ENCODE data around the gene BUD23.
"Not testable (repeated sequence)": the region's sequence is repeated elsewhere in the genome, so short reads cannot be mapped to it uniquely, and the experiment has no call there.

The BUD23 gene

GRCh38 chr7:73722182-73722581 lies 38.8 kb downstream of the BUD23 start:
- not testable (repeated sequence) for DNase-seq

DNA sequence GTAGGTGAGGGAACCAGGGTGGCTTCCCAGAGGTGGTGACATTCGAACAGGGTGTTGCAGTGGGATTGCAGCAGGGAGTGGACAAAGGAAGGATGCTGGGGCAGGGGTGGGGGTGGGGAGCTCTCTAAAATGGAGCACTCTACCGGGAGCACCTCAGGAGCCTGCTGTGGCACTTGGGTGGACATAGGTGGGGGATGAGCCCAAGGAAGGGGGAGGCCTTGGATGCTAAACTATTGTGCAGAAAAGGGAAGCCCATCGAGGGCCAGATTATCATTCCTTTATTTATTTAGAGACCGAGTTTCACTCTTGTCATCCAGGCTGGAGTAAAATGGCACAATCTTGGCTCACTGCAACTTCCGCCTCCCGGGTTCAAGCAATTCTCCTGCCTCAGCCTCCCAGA lies 39.4 kb downstream of the BUD23 start:
- no peak for DNase-seq

DNA sequence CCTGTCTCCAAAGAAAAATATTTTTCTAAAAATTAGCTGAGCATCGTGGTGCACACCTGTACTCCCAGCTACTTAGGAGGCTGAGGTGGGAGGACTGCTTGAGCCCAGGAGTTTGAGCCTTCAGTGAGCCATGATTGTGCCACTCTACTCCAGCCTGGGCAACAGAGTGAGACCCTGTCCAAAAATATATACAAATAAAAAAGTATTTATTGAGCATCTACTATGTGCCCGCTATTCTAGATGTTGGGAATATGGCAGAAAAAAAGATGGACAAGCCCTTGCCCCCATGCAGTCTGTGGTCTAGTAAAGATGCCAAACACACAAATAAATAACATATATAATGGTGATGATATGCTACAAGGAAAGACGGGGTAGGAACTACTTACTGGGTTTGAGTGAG lies 40.4 kb downstream of the BUD23 start:
- DNase-seq, result no peak

GRCh38 chr7:73726083-73726466 lies 42.7 kb downstream of the BUD23 start:
- DNase-seq, result no peak

GRCh38 chr7:73727952-73728351 lies 44.6 kb downstream of the BUD23 start:
- no peak for DNase-seq

DNA sequence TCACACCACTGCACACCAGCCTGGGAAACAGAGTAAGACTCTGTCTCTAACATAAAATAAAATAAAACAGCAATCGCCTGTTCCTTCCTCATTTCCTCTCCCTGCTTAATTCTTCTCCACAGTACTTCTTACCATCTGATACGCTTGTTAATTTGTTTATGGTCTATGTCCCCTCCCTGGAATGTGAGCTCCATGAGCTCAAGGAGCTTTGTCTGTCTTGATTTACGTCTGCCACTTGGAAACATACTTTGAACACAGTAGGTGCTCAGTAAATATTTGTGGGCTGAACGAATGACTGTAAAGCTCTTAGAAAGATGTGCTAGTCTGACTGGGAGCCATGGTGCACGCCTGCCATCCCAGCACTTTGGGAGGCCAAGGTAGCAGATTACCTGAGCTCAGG lies 45.2 kb downstream of the BUD23 start:
- no peak for DNase-seq

GRCh38 chr7:73730485-73730884 lies 47.1 kb downstream of the BUD23 start:
- no peak for DNase-seq

- DNase-seq, result no peak
These were observed 49.0 kb downstream of the BUD23 start for GRCh38 chr7:73732397-73732796.

DNA sequence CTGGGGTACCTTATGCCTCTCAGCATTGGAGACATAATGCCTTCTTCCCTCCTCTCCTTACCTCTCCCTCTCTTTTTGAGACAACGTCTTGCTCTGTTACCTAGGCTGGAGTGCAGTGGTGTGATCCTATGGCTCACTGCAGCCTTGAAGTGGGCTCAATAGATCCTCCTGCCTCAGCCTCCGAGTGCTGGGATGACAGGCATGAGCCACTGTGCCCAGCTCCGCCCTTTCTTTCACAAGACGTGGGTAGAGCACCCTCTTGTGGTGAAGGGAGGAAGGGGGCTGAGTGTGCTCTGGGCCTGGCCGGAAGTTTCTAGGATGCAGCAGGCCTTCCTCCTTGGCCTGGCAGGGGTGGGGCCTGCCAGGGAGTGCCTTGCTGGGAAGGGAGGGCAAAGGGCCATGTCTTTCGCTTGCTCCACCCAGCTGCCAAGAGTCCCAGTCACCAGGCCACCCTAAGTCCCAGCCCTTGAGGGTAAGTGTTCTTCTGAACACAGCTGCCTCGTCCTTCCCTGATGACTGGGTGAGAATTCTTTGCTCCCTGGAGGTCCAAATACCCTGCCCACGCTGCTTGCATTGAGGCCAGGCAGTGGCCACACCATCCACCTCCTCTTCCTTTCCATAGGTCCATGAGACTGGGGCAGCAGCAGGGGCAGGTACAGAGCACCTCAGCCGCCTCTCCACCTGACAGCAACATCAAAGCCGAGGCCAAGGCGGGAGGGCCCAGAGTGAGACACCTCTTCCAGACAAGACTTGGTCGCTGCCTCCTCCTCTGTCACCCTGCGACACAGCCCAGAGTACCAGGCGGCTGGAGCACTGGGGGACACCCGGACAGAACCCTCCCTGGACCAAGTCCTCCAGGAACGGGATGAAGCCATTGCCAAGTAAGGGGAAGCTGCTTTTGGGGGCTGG lies 51.5 kb downstream of the BUD23 start:
- DNase-seq, result peak; percentile 69

DNA sequence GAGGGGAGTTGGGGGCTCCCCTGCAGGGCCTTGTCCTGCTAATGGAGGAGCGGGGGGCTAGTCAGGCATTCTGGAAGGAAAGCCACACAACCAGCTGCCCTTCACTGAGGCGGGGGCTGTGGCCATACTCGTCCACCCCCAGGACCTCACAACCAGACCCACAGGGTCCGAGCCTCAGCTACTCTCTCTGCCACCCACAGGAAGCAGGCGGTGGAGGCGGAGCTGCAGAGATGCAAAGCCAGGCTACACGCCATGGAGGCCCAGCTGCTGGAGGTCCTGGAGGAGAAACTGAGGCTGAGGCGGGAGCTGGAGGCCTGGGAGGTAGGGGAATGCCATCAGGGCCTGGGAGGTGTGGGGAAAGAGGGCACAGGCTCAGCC lies 52.1 kb downstream of the BUD23 start:
- DNase-seq, result no peak

GRCh38 chr7:73736885-73737284 lies 53.5 kb downstream of the BUD23 start:
- no peak for DNase-seq

DNA sequence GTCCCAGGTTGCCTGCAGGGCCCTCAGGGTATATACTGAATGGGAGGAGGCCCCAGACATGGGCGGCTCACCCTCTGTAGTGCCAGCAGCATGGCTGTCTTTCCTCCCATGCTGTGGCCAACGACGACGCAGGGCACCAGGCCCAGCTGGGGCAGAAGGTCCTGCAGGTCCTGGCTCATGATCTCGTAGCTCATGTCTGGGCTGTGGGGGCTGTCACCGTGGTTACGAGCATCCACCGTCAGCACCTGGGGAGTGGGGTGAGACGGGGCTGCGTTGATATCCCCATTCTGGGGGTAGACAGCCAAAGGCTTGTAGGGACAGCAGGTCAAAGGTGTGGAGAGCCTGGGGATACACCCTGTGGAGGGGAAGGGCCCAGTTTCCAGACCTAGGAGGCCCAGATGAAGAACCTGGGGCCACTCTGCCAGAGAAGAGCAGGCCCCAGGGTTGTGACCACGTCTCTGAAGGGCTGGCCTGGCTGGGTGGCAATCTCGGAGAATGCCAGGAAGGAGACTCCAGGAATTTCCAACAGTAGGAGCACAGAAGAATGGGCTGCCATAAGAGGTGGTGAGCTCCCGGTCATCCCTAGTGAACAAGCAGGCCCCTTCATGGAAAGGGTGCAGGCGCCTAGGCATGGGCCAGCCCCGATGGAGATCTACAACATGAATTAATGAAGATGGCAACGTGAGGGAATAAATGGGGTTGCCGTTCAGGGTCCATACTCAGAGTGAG lies 54.3 kb downstream of the BUD23 start:
- no peak for DNase-seq

GRCh38 chr7:73738220-73738611 lies 54.8 kb downstream of the BUD23 start:
- no peak for DNase-seq

GRCh38 chr7:73738612-73739386 lies 55.4 kb downstream of the BUD23 start, which contains the start of gene ABHD11:
TSS of gene ABHD11 (minus strand) at chr7:73738802. CDS start at chr7:73738770, 32 bp downstream.
- DNase-seq, result peak; percentile 97

- no peak for DNase-seq
These were observed 56.0 kb downstream of the BUD23 start for GRCh38 chr7:73739387-73739767.

- no peak for DNase-seq
These were observed 56.8 kb downstream of the BUD23 start for GRCh38 chr7:73740212-73740611.

DNA sequence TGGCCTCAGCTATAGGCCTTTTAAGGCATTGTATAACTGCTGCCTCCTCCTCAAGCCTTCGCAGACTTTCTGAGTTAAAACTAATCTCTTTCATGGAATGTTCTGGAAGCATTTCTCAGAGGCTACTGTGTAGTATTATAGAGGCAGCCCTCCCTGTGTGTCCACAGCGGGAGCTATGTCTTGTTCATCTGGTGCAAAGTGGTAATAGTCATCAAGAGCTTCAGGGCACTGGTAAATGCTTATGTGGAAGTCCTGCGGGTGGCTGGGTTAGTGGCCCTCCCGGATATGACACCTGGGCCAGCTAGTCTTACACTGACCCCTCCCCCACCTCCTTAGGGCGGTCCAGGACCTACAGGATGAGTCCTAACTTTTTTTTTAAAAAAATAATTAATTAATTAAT lies 57.4 kb downstream of the BUD23 start:
- DNase-seq, result no peak

DNA sequence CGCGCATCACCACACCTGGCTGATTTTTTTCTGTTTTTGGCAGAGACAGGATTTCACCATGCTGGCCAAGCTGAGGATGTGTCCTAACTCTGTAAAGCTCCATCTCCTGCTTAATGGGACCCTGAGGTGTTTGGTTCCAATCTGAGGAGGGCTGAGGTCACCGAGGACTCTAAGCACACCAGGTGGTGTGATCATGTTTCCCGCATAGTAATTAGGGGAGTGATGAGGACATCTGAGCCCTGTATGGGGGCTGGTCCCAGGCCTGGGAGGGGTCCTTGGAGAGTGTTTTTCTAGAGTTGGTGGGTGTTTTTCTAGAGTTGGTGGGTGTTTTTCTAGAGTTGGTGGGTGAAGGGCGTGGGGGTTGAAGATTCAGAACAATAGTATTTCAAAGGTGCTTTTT lies 58.2 kb downstream of the BUD23 start:
- DNase-seq, result no peak

- peak; percentile 16 for DNase-seq
These were observed 58.9 kb downstream of the BUD23 start for GRCh38 chr7:73742338-73742752.

DNA sequence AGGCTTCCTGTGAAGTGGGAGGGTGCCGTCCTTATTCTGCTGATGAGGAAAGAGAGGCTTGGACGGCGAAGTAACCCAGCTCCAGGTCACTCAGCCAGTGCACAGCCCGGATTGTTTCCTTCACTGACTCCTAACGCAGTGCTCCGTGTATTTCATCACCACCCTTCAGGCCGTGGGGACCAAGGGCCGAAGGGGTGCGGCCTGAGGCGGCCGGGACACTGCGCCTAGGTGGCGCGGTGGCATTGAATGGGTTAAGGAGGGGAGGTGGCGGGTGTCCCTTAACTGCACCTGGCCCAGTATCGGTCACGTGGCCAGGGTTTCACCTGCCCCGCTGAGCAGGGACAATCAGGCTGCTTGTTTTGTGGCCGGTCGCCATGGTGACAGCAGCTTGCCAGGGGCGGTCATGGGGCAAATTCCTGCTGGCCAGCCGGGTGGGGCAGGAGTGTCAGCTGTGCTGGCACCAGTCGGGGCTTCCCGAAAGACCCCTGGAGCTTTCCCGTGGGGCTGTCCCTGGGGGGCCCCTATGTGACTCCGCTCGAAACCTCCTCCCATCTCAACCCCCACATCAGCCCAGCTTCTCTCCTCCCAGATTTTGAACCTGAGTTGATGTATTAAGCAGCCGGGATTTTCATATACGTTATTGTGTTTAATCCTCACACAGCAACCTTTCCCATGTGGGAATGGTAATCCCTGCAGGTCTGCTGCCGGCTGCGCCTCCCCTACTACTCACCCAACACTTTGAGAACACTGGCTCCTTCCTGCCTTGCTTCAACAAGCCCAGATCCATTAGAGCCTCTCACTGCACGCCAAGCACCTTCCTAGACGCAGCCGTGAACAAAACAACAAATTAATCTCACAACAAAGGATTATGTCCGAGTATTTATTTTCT lies 59.6 kb downstream of the BUD23 start:
- DNase-seq, result peak; percentile 91

- DNase-seq, result no peak
These were observed 63.0 kb downstream of the BUD23 start for GRCh38 chr7:73746378-73746777.

All from retina (tissue), 1 donor.